Gastrocnemius medialis (tissue), 4 donors: ENCODE measurements around the gene ANO10.

Experiments used
- CTCF ChIP-seq, 5 experiments: fragments of 450-650 bp in 3 of 5; fragments of 200-600 bp in 2 of 5; sonication (generic) in 2 of 5; IDR thresholded peaks in 4 of 5; conservative IDR thresholded peaks in 1 of 5; 1 replicate in 4 of 5; 2 replicates in 1 of 5; pipeline ENCODE4 v1.5.1; 2016 to 2019; ENCODE audit warnings: antibody characterized with exemption in 5 of 5, mild to moderate bottlenecking in 3 of 5, moderate library complexity in 3 of 5
- POLR2A ChIP-seq, 2 donors: fragments of 450-650 bp; IDR thresholded peaks; one replicate each; pipeline ENCODE4 v1.6.1; 2017; ENCODE audit warnings: antibody characterized with exemption in 2 of 2, mild to moderate bottlenecking in 2 of 2, moderate library complexity in 2 of 2

GRCh38 chr3:43461345-43461744 is 160.5 kb downstream of the ANO10 start:
- TF ChIP-seq POLR2A (IDR thresholded peaks at IDR 0.05) (no peak), CTCF (IDR thresholded peaks at IDR 0.05 in 4 of 5, conservative IDR thresholded peaks at IDR 0.05 in 1 of 5) (no peak)
